GM23248 (cell line): ENCODE measurements around the gene SMARCD2. TPM values are rescaled to one million over a fixed set of nuclear protein-coding genes. Genes with fewer than 3 reads are reported as not detected.

Experiments used
- DNase-seq: peaks from one replicate; pipeline ENCODE4 v3.0.0-alpha.2; 2015
- H2AFZ ChIP-seq: fragments of 200-600 bp; sonication (generic); 2 replicates; pipeline ENCODE4 v1.6.1; 2016; ENCODE audit warnings: antibody characterized with exemption
- H3F3A ChIP-seq: fragments of 200-600 bp; sonication (generic); 2 replicates; pipeline ENCODE4 v1.6.1; 2016; ENCODE audit warnings: mild to moderate bottlenecking, antibody characterized with exemption, mixed run types; ENCODE audit not compliant: insufficient read depth
- H3K27ac ChIP-seq: fragments of 200-600 bp; sonication (generic); 2 replicates; pipeline ENCODE4 v1.5.1; 2016; ENCODE audit warnings: mild to moderate bottlenecking
- H3K27me3 ChIP-seq: fragments of 200-600 bp; sonication (generic); replicated peaks from 2 replicates; pipeline ENCODE4 v1.6.1; 2016; ENCODE audit warnings: mild to moderate bottlenecking; ENCODE audit not compliant: insufficient read depth
- H3K36me3 ChIP-seq: fragments of 200-600 bp; sonication (generic); 2 replicates; pipeline ENCODE4 v1.6.1; 2016; ENCODE audit warnings: low read depth, mild to moderate bottlenecking
- H3K4me1 ChIP-seq: fragments of 200-600 bp; sonication (generic); 2 replicates; pipeline ENCODE4 v1.6.1; 2016; ENCODE audit warnings: mild to moderate bottlenecking; ENCODE audit not compliant: insufficient read depth
- H3K4me2 ChIP-seq: fragments of 200-600 bp; sonication (generic); one replicate; pipeline ENCODE4 v1.6.1; 2016; ENCODE audit warnings: mild to moderate bottlenecking; ENCODE audit not compliant: unreplicated experiment
- H3K4me3 ChIP-seq: fragments of 200-600 bp; sonication (generic); 2 replicates; pipeline ENCODE4 v1.5.1; 2016; ENCODE audit warnings: mild to moderate bottlenecking
- H3K79me2 ChIP-seq: fragments of 200-600 bp; sonication (generic); 2 replicates; pipeline ENCODE4 v1.6.1; 2016; ENCODE audit warnings: mild to moderate bottlenecking; ENCODE audit not compliant: insufficient read depth
- H3K9ac ChIP-seq: fragments of 200-600 bp; sonication (generic); 2 replicates; pipeline ENCODE4 v1.6.1; 2016; ENCODE audit warnings: mild to moderate bottlenecking
- H3K9me2 ChIP-seq: fragments of 200-600 bp; sonication (generic); 2 replicates; pipeline ENCODE4 v1.6.1; 2016; ENCODE audit warnings: mixed run types, mild to moderate bottlenecking, moderate library complexity; ENCODE audit not compliant: insufficient read depth
- H3K9me3 ChIP-seq: fragments of 200-600 bp; sonication (generic); one replicate; pipeline ENCODE4 v1.6.1; 2017; ENCODE audit warnings: low read depth
- H4K20me1 ChIP-seq: fragments of 200-600 bp; sonication (generic); 2 replicates; pipeline ENCODE4 v1.6.0; 2016; ENCODE audit not compliant: insufficient read depth
- EZH2 ChIP-seq: fragments of 200-600 bp; sonication (generic); IDR thresholded peaks from 2 replicates; pipeline ENCODE4 v1.6.1; 2018; ENCODE audit warnings: antibody characterized with exemption, mild to moderate bottlenecking; ENCODE audit not compliant: insufficient read depth, poor library complexity, severe bottlenecking
- EZH2phosphoT487 ChIP-seq: fragments of 200-600 bp; sonication (generic); IDR thresholded peaks from 2 replicates; pipeline ENCODE4 v1.6.1; 2018; ENCODE audit warnings: antibody characterized with exemption, moderate library complexity, mild to moderate bottlenecking, low read depth; ENCODE audit not compliant: insufficient read depth
- WGBS, 2 experiments: methylation state at CpG; one replicate each; pipeline ENCODE4 v1.1.6; 2015 to 2017; ENCODE audit warnings: low lambda C conversion rate in 2 of 2, low coverage in 1 of 2; ENCODE audit errors: missing lambda C conversion rate in 2 of 2; 5-methylcytosine and 5-hydroxymethylcytosine counted together
- in situ Hi-C: fragments of 300-500 bp; cut with MboI; formaldehyde crosslinking; loops from 2 replicates; pipeline ENCODE4 v1.15.0; 2020
- polyA plus RNA-seq: library from polyadenylated mRNA; unstranded; fragments of >200 nt; fragmentation: Nextera tagmentation; extraction: Ambion mirVana; gene quantifications from 2 replicates; pipeline ENCODE4 v1.2.1, GENCODE V29; 2016
- small RNA-seq: library from RNA; depleted of rRNA; stranded (forward); fragments of <200 nt; gene quantifications from one replicate; pipeline ENCODE3, GENCODE V24; 2014; ENCODE audit warnings: low read depth, low replicate concordance
- total RNA-seq: library from RNA; depleted of rRNA; stranded (reverse); fragments of >200 nt; shearing (Covaris generic); gene quantifications from 2 replicates; pipeline ENCODE4 v1.2.3, GENCODE V29; 2014; rRNA removed

SMARCD2 gene
- total and polyA plus RNA-seq, 2 experiments from 2014 or later, result 29.3 to 88.5 TPM

GRCh38 chr17:63786971-63787711 is 55.3 kb downstream of the SMARCD2 start:
- in situ Hi-C loops, result no loop called here
- DNase-seq, result no peak
- Histone ChIP-seq H3K4me1 (peaks cover 24% of the 10 kb centered on the region), H3K9me3 (no peaks in the 10 kb centered on the region), H2AFZ (no peak overlapping the region), H3K9me2 (no peaks in the 10 kb centered on the region), H4K20me1 (peaks cover 34% of the 10 kb centered on the region), H3K79me2 (peaks cover 100% of the 10 kb centered on the region), H3K36me3 (peaks cover 48% of the 10 kb centered on the region), H3K27me3 (no peaks in the 10 kb centered on the region), H3F3A (peaks cover 21% of the 10 kb centered on the region), H3K4me2 (no peak overlapping the region), H3K27ac (no peak overlapping the region), H3K4me3 (no peak overlapping the region), H3K9ac (no peak overlapping the region)
- 94 to 96% methylated on average over 13 of the region's 13 CpGs for WGBS, 2 experiments
- TF ChIP-seq EZH2 (no peak), EZH2phosphoT487 (no peak)

GRCh38 chr17:63786117-63786516 is 56.4 kb downstream of the SMARCD2 start:
- H3K4me3 ChIP-seq, result no peak overlapping the region
- no peak overlapping the region for H3K4me2 ChIP-seq
- H4K20me1 ChIP-seq, result peaks cover 34% of the 10 kb centered on the region
- peaks cover 21% of the 10 kb centered on the region for H3F3A ChIP-seq
- no peak for TF ChIP-seq EZH2phosphoT487
- no peak for TF ChIP-seq EZH2
- no peaks in the 10 kb centered on the region for H3K9me3 ChIP-seq
- in situ Hi-C loops, result no loop called here
- peaks cover 42% of the 10 kb centered on the region for H3K36me3 ChIP-seq
- peaks cover 100% of the 10 kb centered on the region for H3K79me2 ChIP-seq
- H3K27me3 ChIP-seq, result no peaks in the 10 kb centered on the region
- WGBS, 2 experiments, result 100% methylated on average over 1 of the region's 1 CpG
- peak overlapping the region; percentile 48 for H3K27ac ChIP-seq
- H3K9me2 ChIP-seq, result no peaks in the 10 kb centered on the region
- no peak for DNase-seq
- H3K4me1 ChIP-seq, result peaks cover 25% of the 10 kb centered on the region
- H2AFZ ChIP-seq, result no peak overlapping the region
- H3K9ac ChIP-seq, result no peak overlapping the region

DNA sequence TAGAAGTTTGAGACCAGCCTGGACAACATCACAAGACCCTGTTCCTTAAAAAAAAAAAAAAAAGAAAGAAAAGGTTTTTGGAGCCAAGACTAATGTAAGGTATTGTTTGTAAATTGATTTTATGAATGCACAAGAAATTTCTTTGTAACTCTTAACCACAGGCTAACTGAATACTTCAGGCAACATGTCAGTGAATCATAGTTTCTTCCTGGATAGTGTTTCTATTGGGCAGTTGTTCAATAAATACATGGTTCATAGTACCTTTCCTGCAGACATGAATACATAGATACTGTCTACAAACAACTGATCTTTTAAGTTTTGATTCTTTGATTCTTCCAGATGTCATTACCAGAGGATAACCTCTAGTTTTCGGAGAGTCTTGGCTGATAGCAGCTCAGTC is 56.9 kb downstream of the SMARCD2 start:
- Histone ChIP-seq H3K9ac (0 out of 2 replicates have a peak overlapping the region, but pooled peaks have one; percentile 11), H3K9me3 (no peaks in the 10 kb centered on the region)

GRCh38 chr17:63783522-63783921 is 59.0 kb downstream of the SMARCD2 start:
- peaks cover 44% of the 10 kb centered on the region for H4K20me1 ChIP-seq
- H2AFZ ChIP-seq, result no peak overlapping the region
- H3K4me1 ChIP-seq, result peaks cover 35% of the 10 kb centered on the region
- H3K27me3 ChIP-seq, result no peaks in the 10 kb centered on the region
- no peak overlapping the region for H3K9ac ChIP-seq
- no peak overlapping the region for H3K4me3 ChIP-seq
- WGBS, 2 experiments, result 66 to 76% methylated on average over 6 of the region's 6 CpGs
- in situ Hi-C loops, result no loop called here
- peaks cover 25% of the 10 kb centered on the region for H3F3A ChIP-seq
- H3K79me2 ChIP-seq, result peaks cover 100% of the 10 kb centered on the region
- peaks cover 27% of the 10 kb centered on the region for H3K36me3 ChIP-seq
- H3K4me2 ChIP-seq, result no peak overlapping the region
- no peak for DNase-seq
- H3K9me3 ChIP-seq, result no peaks in the 10 kb centered on the region
- H3K27ac ChIP-seq, result no peak overlapping the region
- H3K9me2 ChIP-seq, result no peaks in the 10 kb centered on the region
- no peak for TF ChIP-seq EZH2
- TF ChIP-seq EZH2phosphoT487, result no peak

More for the DNA sequence above, 56.9 kb downstream of the SMARCD2 start:
- TF ChIP-seq EZH2phosphoT487 (no peak), EZH2 (no peak)
- in situ Hi-C loops, result no loop called here
- Histone ChIP-seq H3K4me3 (no peak overlapping the region), H3K79me2 (peaks cover 100% of the 10 kb centered on the region), H2AFZ (no peak overlapping the region), H3K4me1 (peaks cover 31% of the 10 kb centered on the region), H3K9me2 (no peaks in the 10 kb centered on the region), H3K27me3 (no peaks in the 10 kb centered on the region), H4K20me1 (peaks cover 35% of the 10 kb centered on the region), H3K4me2 (peak overlapping the region; percentile 43), H3F3A (peaks cover 22% of the 10 kb centered on the region), H3K36me3 (peaks cover 36% of the 10 kb centered on the region), H3K27ac (peak overlapping the region; percentile 48)
- peak; percentile 76 for DNase-seq
- 97 to 100% methylated on average over 1 of the region's 1 CpG for whole genome bisulfite sequencing, 2 experiments

Small RNAs within 50 kb of the gene (small RNA-seq; reads per million reads assigned to genes)
- gene AC040958.1, result not detected

Other genes starting within 250 kb of the SMARCD2 start
- gene TACO1, start 241.8 kb downstream of the SMARCD2 start, total RNA-seq, result 7.9 and 16.4 TPM in 2 replicates
- gene TACO1, start 241.8 kb downstream of the SMARCD2 start, polyA plus RNA-seq, result 22.3 and 23.8 TPM in 2 replicates
- gene MAP3K3, start 220.3 kb downstream of the SMARCD2 start, total RNA-seq, result 36.7 and 49.3 TPM in 2 replicates
- gene MAP3K3, start 220.3 kb downstream of the SMARCD2 start, polyA plus RNA-seq, result 8.6 and 12.2 TPM in 2 replicates
- gene LIMD2, start 142.6 kb downstream of the SMARCD2 start, total RNA-seq, result 9.1 and 14.0 TPM in 2 replicates
- 13.6 and 15.8 TPM in 2 replicates for gene LIMD2, start 142.6 kb downstream of the SMARCD2 start, polyA plus RNA-seq
- 13.9 and 15.7 TPM in 2 replicates for gene STRADA, start 100.9 kb downstream of the SMARCD2 start, total RNA-seq
- gene STRADA, start 100.9 kb downstream of the SMARCD2 start, polyA plus RNA-seq, result 21.6 and 22.3 TPM in 2 replicates
- gene CCDC47, start 69.1 kb downstream of the SMARCD2 start, total RNA-seq, result 72.2 and 74.2 TPM in 2 replicates
- 60.5 and 61.6 TPM in 2 replicates for gene CCDC47, start 69.1 kb downstream of the SMARCD2 start, polyA plus RNA-seq
- gene DDX42, start 68.5 kb downstream of the SMARCD2 start, total RNA-seq, result 49.6 and 52.6 TPM in 2 replicates
- 33.9 and 37.2 TPM in 2 replicates for gene DDX42, start 68.5 kb downstream of the SMARCD2 start, polyA plus RNA-seq
- gene PSMC5, start 15.3 kb downstream of the SMARCD2 start, total RNA-seq, result 36.2 and 60.5 TPM in 2 replicates
- 178 and 180 TPM in 2 replicates for gene PSMC5, start 15.3 kb downstream of the SMARCD2 start, polyA plus RNA-seq
- 38.1 and 47.3 TPM in 2 replicates for gene FTSJ3, start 15.0 kb downstream of the SMARCD2 start, total RNA-seq
- gene FTSJ3, start 15.0 kb downstream of the SMARCD2 start, polyA plus RNA-seq, result 27.6 and 29.2 TPM in 2 replicates
- gene CSH2, start 31.0 kb upstream of the SMARCD2 start, total RNA-seq, result not detected in 2 replicates
- gene CSH2, start 31.0 kb upstream of the SMARCD2 start, polyA plus RNA-seq, result not detected in 2 replicates
- not detected in 2 replicates for gene GH2, start 39.3 kb upstream of the SMARCD2 start, total RNA-seq
- not detected in 2 replicates for gene GH2, start 39.3 kb upstream of the SMARCD2 start, polyA plus RNA-seq
- not detected in 2 replicates for gene CSH1, start 53.9 kb upstream of the SMARCD2 start, total RNA-seq
- gene CSH1, start 53.9 kb upstream of the SMARCD2 start, polyA plus RNA-seq, result not detected in 2 replicates
- gene CSHL1, start 68.6 kb upstream of the SMARCD2 start, total RNA-seq, result not detected in 2 replicates
- not detected in 2 replicates for gene CSHL1, start 68.6 kb upstream of the SMARCD2 start, polyA plus RNA-seq
- gene GH1, start 76.2 kb upstream of the SMARCD2 start, total RNA-seq, result not detected in 2 replicates
- gene GH1, start 76.2 kb upstream of the SMARCD2 start, polyA plus RNA-seq, result not detected in 2 replicates
- not detected in 2 replicates for gene CD79B, start 89.6 kb upstream of the SMARCD2 start, total RNA-seq
- not detected in 2 replicates for gene CD79B, start 89.6 kb upstream of the SMARCD2 start, polyA plus RNA-seq
- not detected in 2 replicates for gene SCN4A, start 130.2 kb upstream of the SMARCD2 start, total RNA-seq
- not detected in 2 replicates for gene SCN4A, start 130.2 kb upstream of the SMARCD2 start, polyA plus RNA-seq
- gene PRR29, start 155.7 kb upstream of the SMARCD2 start, total RNA-seq, result not detected in 2 replicates
- 0.47 TPM in 1 of 2 replicates, not detected in the other for gene PRR29, start 155.7 kb upstream of the SMARCD2 start, polyA plus RNA-seq
- gene ICAM2, start 177.9 kb upstream of the SMARCD2 start, total RNA-seq, result 0.97 and 3.4 TPM in 2 replicates
- 0.94 and 1.3 TPM in 2 replicates for gene ICAM2, start 177.9 kb upstream of the SMARCD2 start, polyA plus RNA-seq